ENCODE measurements around the gene MICAL2.

The MICAL2 gene

DNA sequence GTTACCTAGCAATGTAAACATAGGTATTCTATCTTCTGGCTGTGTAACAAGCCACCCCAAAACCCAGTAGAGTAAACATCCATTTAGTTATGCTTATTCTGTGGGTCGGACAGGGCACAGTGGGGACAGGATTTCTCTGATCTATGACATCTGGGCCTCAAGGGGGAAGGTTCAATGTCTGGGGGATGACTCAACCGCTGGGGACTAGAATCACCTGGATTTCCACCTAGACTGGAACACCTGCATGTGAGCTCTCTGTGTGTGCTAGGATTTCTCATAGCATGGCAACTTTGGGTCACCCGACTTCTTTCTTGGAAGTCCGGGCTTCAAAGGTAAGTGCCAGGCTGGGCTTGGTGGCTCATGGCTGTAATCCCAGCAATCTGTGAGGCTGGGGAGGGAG is 36.5 kb upstream of the MICAL2 start:
- no peak overlapping the region for H3K4me3 ChIP-seq (ENCODE audit: low read depth, low read length)
- TF ChIP-seq, protein P1, sequence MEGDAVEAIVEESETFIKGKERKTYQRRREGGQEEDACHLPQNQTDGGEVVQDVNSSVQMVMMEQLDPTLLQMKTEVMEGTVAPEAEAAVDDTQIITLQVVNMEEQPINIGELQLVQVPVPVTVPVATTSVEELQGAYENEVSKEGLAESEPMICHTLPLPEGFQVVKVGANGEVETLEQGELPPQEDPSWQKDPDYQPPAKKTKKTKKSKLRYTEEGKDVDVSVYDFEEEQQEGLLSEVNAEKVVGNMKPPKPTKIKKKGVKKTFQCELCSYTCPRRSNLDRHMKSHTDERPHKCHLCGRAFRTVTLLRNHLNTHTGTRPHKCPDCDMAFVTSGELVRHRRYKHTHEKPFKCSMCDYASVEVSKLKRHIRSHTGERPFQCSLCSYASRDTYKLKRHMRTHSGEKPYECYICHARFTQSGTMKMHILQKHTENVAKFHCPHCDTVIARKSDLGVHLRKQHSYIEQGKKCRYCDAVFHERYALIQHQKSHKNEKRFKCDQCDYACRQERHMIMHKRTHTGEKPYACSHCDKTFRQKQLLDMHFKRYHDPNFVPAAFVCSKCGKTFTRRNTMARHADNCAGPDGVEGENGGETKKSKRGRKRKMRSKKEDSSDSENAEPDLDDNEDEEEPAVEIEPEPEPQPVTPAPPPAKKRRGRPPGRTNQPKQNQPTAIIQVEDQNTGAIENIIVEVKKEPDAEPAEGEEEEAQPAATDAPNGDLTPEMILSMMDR (IDR thresholded peaks at IDR 0.05; ENCODE audit: low read depth, low read length, missing control alignments): no peak
- no peak for DNase-seq (ENCODE audit: low read depth)

DNA sequence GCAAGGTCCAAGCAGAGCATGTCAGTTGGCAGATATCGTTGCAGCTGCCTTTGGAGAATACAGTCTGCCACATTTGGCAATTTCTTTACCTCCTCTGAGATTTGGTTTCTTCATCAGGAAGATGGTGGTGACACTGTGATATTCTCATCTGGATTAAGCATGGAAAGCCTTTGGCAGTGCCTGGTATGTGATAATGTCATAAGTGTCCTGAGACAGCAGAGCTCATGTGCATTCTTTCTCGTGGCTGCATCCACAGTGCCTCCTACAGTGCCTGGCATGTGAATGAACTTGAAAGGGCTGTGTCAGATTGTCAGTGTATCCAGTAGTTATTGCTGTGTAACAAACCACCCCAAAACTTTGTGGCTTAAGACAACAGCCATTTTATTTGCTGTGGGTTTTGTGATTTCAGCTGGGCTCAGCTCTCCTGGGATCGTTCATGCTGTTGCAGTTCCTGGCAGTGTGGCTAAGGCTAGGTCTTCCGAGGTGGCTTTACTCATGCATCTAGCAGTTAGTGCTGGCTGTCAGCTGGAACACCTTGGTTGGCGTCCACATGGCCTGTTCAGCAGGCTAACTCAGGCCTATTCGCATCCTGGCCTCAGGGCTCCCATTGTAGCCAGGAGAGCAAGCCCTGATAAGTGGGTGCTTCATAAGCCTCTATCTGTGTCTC is 35.7 kb upstream of the MICAL2 start:
- H3K4me3 ChIP-seq (ENCODE audit: low read depth, low read length): no peak overlapping the region
- no peak for DNase-seq (ENCODE audit: low read depth)
- TF ChIP-seq, protein P1 (IDR thresholded peaks at IDR 0.05; ENCODE audit: low read depth, low read length, missing control alignments): no peak

DNA sequence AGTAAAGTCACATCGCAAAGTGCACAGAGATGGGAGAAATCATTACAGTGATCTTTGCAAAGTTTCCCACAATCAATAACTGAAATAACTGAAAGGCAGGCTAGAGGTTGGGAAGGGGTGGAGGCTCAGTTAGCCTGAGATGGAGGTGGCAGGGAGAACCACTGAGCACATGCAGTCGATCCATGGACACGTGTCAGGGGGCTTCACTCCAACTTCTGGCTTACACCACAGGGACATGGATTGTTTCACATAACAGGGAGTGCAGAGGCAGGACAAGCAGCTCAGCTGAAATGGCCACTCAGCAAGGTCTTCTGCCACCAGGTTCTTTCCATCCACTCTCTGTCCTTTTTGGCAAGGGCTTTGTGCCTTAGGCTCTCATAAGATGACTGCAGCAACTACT is 35.1 kb upstream of the MICAL2 start:
- H3K4me3 ChIP-seq (ENCODE audit: low read depth, low read length): no peak overlapping the region
- DNase-seq (ENCODE audit: low read depth): no peak
- TF ChIP-seq, protein P1 (IDR thresholded peaks at IDR 0.05; ENCODE audit: low read depth, low read length, missing control alignments): no peak

DNA sequence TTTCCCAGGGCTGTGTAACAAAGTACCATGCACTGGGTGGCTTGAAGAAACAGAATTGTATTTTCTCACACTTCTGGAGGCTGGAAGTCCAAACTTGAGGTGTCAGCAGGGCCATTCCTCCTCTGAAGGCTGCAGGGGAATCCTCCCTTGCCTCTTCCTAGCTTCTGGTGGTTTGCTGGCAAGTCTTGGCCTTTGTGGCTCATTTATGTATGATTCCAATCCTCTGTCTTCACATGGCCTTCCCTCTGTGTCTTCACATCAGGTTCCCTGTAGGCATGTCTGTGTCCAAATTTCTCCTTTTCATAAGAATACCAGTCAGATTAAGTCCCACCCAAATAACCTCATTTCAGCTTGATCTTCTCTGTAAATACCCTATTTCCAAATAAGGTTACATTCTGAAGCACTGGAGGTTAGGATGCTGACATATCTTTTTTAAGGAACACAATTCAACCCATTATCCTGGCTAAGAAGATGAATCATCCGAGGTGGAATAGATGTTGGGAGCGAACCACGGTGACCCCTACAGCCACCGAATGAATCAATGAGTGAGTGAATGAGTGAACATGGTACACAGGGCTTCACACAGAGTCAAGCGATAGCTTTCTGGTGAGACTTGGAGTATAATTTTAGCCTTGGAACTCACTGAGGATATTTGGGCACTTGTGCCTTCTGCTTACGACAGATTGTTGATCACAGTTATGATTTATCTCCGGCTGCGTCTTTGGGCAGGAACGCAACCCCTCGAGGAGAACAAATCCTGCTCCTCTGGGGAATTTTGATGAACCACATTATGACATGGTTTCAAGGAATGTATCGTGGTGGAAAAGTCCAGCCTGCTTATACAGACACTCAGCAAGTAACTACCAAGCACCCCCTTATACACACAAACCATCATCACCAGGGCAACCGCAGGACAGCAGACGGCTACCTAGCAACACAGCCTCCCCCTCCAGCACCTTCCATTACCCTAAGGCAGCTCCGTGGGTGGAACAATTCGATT is 34.3 kb upstream of the MICAL2 start:
- TF ChIP-seq, protein P1 (IDR thresholded peaks at IDR 0.05; ENCODE audit: low read depth, low read length, missing control alignments): no peak
- DNase-seq (ENCODE audit: low read depth): no peak

DNA sequence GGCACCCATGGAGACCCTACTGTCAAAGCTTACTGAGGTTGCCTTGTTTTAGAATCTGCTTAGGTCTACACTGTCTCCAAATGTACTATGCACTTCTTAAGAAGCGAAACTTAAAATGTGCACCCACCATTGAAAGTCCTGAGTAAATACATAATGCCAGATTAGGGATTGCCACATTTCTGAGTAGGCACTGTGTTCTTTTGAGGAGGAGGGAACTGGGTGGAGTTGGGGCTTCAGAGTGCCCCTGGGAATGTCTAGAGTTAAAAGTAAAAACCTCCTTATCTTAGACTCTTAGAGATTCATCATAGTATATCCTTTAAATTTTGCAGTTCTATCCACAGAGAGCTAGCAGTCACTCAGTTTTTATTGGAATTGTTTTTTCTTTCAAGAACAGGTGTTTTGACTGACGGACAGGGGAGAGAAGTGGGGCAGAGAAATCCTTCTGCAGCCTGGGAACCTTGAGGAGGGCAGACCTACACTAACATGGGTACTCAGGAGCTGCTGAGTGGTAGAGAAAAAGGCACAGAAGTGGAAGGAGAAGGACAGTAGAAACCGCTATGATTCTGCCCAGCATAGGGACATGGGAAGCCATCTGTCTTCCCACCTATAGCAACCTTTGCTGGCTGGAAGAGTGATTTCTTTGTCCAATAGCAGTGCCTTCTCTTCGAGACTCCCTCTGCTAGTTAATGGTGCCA is 33.4 kb upstream of the MICAL2 start:
- no peak overlapping the region for H3K4me3 ChIP-seq (ENCODE audit: low read depth, low read length)
- TF ChIP-seq, protein P1 (IDR thresholded peaks at IDR 0.05; ENCODE audit: low read depth, low read length, missing control alignments): no peak
- DNase-seq (ENCODE audit: low read depth): no peak

More for the DNA sequence above, 34.3 kb upstream of the MICAL2 start:
- no peak overlapping the region for H3K4me3 ChIP-seq (ENCODE audit: low read depth, low read length)

DNA sequence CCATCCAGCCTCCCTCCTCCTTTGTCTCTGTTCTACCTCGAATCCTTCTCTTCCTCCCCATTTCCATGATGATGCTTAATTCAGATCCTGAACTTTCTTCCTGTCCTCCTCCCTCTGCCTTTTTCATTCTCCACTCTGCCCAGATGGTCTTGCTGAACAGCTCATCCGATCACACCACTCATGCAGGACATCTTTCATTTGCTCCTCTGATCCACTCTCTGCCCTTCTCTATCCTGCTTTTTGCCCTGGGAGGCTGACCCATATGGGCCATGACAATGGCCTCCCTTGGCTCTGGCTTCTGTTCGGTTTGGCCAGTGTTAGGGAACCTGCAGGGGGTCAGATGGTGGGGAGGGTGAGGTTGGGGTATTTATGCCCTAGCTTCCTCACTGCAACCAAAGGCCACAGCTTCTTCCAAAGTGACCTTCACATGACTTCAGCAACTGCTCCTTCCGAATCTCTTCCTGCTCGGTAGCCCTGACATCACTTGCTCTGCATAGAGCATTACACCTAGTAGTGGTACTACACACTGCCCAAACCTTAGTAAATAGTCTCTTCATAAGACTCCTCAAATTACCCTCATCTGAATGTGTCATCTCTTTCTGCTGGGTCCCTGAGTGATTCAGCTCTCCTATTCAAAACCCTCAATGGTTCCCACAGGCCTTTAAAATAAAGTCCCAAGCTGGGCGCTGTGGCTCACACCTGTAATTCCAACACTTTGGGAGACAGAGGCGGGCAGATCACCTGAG is 32.7 kb upstream of the MICAL2 start:
- DNase-seq (ENCODE audit: low read depth): no peak

More for the DNA sequence above, 32.7 kb upstream of the MICAL2 start:
- TF ChIP-seq, protein P1 (IDR thresholded peaks at IDR 0.05; ENCODE audit: low read depth, low read length, missing control alignments): no peak
- H3K4me3 ChIP-seq (ENCODE audit: low read depth, low read length): no peak overlapping the region

Data from GM12864 (cell line).